Measurements from ENCODE around the gene MEI1.
A peak's percentile ranks its signal among the peaks of the same experiment; 100 is the strongest.
"Not testable (repeated sequence)": the region's sequence is repeated elsewhere in the genome, so short reads cannot be mapped to it uniquely, and the experiment has no call there.

The MEI1 gene

DNA sequence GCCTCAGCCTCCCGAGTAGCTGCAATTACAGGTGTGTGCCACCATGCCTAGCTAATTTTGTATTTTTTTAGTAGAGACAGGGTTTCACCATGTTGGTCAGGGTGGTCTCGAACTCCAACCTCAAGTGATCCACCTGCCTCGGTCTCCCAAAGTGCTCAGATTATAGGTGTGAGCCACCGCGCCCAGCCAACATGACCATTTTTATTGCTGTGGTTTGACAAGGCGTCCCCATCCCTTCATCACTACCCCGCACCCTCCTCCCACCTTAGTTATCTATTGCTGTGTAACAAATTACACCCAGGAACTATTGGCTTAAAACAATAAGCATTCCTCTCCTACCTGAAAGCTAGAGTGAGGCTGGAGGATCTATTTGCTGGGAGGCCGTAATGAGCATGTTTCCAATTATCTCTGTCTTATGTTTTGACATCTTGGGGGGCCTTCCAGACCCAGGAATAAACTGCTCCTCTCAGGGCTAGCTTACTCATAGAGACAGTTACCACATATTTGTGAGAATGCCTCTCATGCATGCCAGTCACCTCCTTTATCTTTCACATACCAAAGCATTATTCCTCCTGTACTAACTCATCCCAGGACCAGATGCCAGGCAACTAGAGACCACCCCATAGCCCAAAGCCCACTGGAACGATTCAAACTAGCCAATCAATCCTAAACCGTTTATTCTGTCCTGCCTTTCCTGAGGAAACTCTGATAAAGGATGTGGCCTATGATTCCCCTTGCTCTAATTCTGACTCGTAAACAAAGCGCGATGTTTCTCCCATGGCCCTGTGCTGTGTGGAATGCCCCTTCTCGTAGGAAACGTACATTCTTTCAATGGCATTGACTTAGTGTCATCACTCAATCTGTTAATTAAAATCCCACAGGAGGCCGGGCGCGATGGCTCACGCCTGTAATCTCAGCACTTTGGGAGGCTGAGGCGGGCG lies 30.1 kb upstream of the MEI1 start:
- no peak for DNase-seq (ENCODE audit: low spot score)
- Histone ChIP-seq H3K4me3 (no peak overlapping the region), H3K27ac (no peak overlapping the region)
- TF ChIP-seq, protein P1, sequence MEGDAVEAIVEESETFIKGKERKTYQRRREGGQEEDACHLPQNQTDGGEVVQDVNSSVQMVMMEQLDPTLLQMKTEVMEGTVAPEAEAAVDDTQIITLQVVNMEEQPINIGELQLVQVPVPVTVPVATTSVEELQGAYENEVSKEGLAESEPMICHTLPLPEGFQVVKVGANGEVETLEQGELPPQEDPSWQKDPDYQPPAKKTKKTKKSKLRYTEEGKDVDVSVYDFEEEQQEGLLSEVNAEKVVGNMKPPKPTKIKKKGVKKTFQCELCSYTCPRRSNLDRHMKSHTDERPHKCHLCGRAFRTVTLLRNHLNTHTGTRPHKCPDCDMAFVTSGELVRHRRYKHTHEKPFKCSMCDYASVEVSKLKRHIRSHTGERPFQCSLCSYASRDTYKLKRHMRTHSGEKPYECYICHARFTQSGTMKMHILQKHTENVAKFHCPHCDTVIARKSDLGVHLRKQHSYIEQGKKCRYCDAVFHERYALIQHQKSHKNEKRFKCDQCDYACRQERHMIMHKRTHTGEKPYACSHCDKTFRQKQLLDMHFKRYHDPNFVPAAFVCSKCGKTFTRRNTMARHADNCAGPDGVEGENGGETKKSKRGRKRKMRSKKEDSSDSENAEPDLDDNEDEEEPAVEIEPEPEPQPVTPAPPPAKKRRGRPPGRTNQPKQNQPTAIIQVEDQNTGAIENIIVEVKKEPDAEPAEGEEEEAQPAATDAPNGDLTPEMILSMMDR (IDR thresholded peaks at IDR 0.05) = no peak

DNA sequence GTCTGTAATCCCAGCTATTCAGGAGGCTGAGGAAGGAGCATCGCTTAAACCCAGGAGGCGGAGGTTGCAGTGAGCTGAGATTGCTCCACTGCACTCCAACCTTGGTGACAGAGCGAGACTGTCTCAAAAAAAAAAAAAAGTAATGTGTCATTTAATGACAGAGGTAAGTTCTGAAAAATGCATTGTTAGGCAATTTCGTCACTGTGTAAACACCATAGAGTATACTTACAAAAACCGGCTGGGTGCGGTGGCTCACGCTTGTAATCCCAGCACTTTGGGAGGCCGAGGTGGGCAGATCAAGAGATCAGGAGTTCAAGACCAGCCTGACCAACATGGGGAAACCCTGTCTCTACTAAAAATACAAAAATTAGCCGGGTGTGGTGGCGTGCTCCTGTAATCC lies 27.2 kb upstream of the MEI1 start:
- not testable (repeated sequence) for H3K27ac ChIP-seq; DNase-seq (ENCODE audit: low spot score); H3K4me3 ChIP-seq

DNA sequence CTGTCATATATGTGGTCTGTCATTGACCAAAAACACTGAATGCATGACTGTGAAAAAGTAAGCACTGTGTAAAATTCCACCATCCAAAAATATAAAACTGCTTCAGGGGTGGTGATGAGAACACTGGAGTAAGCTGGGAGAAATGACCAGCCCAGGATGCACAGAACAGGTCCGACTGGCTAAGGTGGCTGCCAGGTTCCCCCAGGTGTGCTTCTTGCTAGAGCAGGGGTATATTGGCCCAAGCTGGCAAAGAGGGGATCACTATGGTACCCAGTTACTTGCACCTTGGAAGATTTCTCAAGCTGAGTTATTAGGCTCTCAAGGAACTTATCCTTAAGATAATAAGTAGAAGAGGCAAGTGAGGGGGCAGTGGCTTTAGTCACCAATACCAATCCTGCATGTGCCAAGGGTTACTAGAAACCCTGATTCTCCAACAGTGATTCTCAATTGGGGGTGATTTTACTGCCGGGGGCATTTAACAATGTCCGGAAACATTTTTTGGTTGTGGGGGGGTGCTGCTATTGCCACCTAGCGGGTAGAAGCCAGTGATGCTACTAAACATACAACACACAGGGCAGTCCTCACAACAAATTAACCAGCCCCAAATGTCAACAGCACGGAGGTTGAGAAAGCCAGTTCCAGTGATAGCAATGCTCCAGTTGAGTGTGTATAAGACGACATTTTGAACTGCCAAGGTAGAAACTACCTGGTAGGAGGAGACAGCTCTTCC lies 26.4 kb upstream of the MEI1 start:
- TF ChIP-seq, protein P1 (IDR thresholded peaks at IDR 0.05) = no peak
- no peak for DNase-seq (ENCODE audit: low spot score)
- Histone ChIP-seq H3K4me3 (no peak overlapping the region), H3K27ac (peak overlapping the region in 1 of 2 donors; percentile 1)

DNA sequence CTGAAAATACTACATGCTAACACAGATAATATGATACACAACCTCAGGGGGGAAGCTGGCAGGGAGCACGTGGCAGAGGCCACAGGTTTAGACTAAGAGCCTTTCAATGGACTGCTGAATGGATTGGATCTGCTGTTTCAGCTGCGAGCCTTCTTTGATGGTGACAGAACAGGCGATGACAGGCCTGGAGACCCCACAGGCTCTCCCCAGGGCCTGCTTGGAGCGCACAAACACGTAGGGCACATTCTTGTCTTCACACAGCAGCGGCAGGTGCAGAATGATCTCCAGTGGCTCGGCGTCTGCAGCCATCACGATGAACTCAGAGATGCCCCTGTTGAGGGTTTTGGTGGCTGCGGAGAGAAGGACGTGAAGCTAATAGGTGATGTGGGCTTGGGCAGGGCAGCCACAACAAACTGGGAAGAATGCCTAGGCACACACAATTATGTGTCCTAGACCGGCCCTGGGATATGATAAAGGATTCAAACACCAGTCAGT lies 24.4 kb upstream of the MEI1 start:
- TF ChIP-seq, protein P1 (IDR thresholded peaks at IDR 0.05) = no peak
- no peak overlapping the region for H3K4me3 ChIP-seq
- no peak for DNase-seq (ENCODE audit: low spot score)
- H3K27ac ChIP-seq = no peak overlapping the region

DNA sequence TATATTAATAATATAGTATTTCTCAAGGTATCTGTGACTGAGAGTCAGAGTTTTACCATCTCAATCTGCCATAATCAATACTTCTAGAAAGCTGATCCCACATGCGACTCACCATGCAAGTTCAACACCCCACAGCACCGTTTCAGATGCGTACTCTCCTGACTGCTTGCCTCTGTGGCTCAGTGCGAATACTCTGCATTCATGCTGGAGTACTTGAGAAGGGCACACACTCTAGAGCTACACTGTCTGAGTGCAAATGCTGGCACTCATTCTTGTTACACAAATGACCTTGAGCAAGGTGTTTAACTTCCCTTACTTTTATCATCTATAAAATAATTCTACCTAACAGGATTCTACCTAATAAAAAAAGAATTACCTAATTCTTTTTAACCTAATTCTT lies 23.2 kb upstream of the MEI1 start:
- no peak overlapping the region for H3K4me3 ChIP-seq
- TF ChIP-seq, protein P1 (IDR thresholded peaks at IDR 0.05) = no peak
- DNase-seq (ENCODE audit: low spot score) = no peak
- no peak overlapping the region for H3K27ac ChIP-seq

DNA sequence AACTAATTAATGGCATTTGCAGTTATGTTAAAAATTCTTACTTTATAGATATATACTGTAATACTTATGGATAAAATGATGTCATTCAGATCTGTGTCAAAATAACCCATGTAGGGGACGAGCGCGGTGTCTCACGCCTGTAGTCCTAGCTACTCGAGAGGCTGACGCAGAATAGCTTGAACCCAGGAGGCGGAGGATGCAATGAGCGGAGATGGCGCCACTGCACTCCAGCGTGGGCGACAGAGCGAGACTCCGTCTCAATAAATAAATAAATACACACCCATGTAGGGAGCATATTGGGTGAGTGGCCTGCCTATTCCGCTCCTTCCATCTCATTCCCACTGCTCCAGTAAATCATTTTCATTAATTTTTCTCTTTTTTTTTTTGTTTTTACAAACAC lies 17.7 kb upstream of the MEI1 start:
- TF ChIP-seq, protein P1 (IDR thresholded peaks at IDR 0.05) = no peak
- Histone ChIP-seq H3K4me3 (peak overlapping the region; percentile 76), H3K27ac (peak overlapping the region in 1 of 2 donors; percentile 81)
- no peak for DNase-seq (ENCODE audit: low spot score)

DNA sequence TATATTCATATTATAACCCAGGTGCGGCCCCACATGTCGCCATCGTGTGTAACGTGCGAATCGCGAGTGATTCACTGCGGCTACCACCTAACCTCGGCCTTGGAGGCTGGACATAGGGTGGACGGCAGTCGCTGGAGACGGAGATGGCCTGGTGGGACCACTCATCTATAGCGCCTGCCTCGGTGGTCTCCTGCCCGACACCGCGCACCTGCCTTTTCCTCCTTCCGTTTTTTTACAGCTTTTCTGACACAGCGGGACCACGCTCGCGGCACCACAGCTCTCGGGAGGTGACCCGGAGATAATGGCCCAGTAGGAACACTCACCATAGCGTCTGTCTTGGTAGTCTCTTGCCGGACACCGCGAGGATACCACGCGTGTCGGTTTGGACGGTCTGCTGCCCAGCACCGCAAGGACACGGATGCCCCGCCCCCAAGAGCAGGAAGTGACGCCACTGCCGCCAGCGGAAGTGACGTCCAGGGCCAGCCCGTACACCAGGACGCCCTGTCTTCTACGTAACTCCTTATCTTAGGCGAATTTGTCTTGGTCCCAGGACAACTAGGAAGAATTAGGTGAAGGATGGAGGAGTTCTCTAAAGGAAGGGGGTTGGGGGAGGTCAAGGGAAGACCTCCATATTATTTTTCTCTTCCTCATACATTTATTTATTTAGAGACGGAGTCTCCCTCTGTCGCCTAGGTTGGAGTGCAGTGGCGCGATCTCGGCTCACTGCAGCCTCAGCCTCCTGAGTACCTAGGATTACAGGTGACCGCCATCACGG lies 17.1 kb upstream of the MEI1 start:
- DNase-seq (ENCODE audit: low spot score) = peak; percentile 87
- Histone ChIP-seq H3K4me3 (peak overlapping the region; percentile 76), H3K27ac (peak overlapping the region; percentile 74 to 81)
- TF ChIP-seq, protein P1 (IDR thresholded peaks at IDR 0.05) = no peak
